DMS53 (cell line): ENCODE data around the gene AARSD1.
A peak's percentile ranks its signal among the peaks of the same experiment; 100 is the strongest.
"Not testable (repeated sequence)": the region's sequence is repeated elsewhere in the genome, so short reads cannot be mapped to it uniquely, and the experiment has no call there.

ENCODE experiments used
- DNase-seq: peaks from one replicate; lab custom pipeline; 2025; lab: John Stamatoyannopoulos, UW

The AARSD1 gene

DNA sequence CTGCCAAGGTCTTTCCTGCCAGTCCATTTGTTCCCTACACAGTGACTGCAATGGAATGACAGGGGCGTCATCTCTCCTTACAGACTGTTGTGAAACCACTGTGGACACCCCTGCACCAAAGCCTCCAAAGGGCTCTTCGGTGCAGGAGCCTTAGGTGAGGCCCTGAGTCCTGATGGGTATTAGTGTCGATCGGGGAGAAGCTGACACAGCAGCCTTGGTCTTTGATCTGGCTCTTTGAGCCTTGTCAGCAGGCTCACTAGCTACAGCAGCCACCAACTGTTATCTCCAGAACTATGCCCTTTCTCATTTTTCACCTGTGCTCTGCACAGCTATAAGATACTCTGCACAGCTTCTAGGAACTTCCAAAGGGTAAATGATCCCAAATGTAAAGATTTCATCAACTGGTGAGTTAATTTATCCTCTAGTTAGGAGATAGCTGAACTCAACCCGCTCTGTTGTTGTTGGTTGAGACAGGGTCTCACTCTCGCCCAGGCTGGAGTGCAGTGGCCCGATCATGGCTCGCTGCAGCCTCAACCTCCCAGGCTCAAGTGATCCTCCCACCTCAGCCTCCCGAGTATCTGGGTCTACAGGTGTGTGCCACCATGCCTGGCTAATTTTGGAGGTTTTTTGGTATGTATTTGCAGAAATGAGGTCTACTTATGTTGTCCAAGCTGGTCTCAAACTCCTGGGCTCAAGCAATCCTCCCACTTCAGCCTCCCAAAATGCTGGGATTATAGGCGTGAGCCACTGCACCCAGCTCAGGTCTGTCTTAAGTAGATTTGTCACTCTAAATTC is 44.0 kb downstream of the AARSD1 start:
- no peak for DNase-seq

DNA sequence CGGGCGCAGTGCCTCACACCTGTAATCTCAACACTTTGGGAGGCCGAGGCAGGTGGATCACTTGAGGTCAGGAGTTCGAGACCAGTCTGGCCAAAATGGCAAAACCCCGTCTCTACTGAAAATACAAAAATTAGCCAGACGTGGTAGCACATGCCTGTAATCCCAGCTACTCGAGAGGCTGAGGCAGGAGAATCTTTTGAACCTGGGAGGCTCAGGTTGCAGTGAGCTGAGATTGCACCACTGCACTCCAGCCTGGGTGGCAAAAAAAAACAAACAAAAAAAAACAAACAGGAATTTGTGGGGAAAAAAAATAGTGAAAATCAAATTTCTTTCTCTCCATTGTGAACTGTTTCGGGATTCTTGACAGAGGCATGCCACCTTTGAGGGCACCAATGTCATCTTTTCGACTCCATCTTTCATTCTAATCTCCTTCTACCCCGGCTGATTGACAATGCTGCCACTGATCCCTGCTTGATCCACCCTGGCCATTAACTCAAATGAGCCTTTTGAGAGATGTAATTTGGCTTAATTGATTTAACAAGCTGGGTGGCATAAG is 44.7 kb downstream of the AARSD1 start:
- not testable (repeated sequence) for DNase-seq

GRCh38 chr17:42918902-42919521 is 45.2 kb downstream of the AARSD1 start:
- peak; percentile 84 for DNase-seq

DNA sequence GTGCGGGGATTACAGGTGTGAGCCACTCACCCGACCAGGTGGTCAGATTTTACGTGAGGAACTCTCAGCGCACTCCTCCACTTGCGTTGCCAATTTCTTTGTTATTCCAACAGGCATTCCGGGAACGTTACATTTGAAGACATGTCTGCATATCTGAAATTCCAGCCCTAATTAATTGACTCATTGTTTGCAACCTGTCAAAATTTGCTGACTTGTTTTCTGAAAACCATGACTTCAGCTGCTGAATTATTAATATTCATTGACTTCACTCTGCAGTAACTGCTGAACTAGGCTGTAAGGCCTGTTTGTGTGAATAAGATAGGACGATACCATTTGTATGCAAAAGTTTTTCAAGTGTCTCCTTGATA is 47.0 kb downstream of the AARSD1 start:
- no peak for DNase-seq

DNA sequence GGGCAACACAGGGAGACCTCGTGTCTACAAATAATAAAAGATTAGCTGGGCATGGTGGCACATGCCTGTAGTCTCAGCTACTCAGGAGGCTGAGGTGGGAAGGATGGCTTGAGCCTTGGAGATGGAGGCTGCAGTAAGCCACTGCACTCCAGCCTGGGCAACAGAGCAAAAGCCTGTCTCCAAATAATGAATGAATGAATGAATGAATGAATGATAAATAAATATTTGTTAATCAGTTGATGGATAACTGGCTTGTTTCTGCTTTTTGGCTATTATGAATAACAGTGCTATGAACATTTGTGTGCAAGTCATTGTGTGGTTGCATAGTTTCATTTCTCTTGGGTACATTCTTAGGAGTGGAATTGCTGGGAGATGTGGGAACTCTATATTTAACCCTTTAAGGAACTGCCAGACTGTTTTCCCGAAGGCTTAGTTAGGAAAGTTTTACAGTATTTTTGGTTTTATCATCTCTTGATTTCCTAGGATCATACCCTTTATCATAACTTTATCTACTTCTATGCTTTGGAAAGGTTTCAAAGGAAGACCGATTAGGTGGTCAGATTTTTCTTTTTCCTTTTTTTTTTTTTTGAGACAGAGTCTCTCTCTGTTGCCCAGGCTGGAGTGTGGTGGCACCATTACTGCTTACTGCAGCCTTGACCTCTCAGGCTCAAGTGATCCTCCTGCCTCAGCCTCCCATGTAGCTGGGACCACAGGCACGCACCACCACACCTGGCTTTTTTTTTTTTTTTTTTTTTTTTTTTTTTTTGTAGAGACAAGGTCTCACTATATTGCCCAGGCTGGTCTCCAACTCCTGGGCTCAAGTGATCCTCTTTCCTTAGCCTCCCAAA is 47.6 kb downstream of the AARSD1 start:
- not testable (repeated sequence) for DNase-seq

GRCh38 chr17:42915288-42915687 is 49.0 kb downstream of the AARSD1 start:
- DNase-seq = not testable (repeated sequence)

DNA sequence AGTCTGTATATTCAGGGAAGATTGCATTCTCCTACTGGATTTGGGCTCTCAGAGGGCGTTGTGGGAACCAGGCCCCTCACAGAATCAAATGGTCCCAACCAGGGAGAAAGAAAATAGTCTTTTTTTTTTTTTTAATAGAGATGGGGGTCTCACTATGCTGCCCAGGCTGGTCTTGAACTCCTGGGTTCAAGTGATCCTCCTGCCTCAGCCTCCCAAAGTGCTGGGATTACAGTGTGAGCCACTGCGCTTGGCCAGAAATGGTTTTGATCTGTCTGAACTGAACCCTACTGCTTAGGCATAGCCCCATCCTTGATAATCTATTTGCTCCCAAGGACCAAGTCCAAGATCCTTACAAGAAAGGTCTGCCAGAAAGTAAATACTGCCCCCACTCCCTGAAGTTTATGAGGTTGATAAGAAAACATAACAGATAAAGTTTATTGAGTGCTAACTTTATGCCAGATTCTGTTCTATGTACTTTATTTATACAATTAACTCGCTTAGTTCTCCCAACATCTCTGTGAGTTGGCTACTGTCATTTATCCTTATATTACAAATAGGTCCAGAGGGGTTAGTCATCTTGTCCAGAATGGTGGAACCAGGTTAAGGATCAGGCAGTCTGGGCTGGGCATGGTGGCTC is 50.2 kb downstream of the AARSD1 start:
- no peak for DNase-seq

- no peak for DNase-seq
Observed at GRCh38 chr17:42913522-42913921, 50.7 kb downstream of the AARSD1 start.

GRCh38 chr17:42908872-42909700 is 55.2 kb downstream of the AARSD1 start:
- DNase-seq = peak; percentile 15

- DNase-seq = no peak
Observed at GRCh38 chr17:42906772-42907446, 57.3 kb downstream of the AARSD1 start.

DNA sequence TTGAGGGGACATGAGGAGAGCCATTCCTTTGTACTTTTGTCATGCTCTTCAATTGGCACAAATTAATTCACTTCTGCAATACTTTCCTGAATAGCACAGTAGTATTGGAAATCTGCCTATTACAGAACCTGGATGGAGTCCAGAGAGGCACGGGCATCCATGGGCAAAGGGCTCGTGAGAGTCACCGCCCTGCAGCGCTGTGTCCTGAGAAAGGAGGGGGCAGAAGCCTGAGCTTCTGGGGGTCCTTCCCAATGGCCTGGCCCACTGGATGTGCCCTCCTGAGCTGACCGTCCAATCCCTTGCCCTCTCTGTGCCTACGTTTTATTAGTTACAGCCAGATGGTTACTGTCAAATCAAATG is 60.2 kb downstream of the AARSD1 start:
- no peak for DNase-seq

GRCh38 chr17:42901535-42902229 is 62.6 kb downstream of the AARSD1 start:
- no peak for DNase-seq
